PC-9 (cell line): Measurements from ENCODE around the gene MSH3.

Source experiments
- CTCF ChIP-seq: fragments of 200-600 bp; sonication (generic); conservative IDR thresholded peaks from 2 replicates; pipeline ENCODE4 v1.6.1; 2017; ENCODE audit warnings: mixed run types, antibody characterized with exemption, mild to moderate bottlenecking, moderate library complexity
- EZH2 ChIP-seq: fragments of 200-600 bp; sonication (generic); IDR thresholded peaks from 2 replicates; pipeline ENCODE4 v1.8.0; 2017; ENCODE audit warnings: antibody characterized with exemption, low read depth

- TF ChIP-seq CTCF (no peak), EZH2 (no peak)
Measured at GRCh38 chr5:80822640-80823039, 168.2 kb downstream of the MSH3 start.
